H1 (cell line): ENCODE data around the gene SEMA4D. TPM values are rescaled to one million over a fixed set of nuclear protein-coding genes. Genes with fewer than 3 reads are reported as not detected.

Experiments
- CTCF ChIA-PET: fragments of 300-600 bp; sonication (Branson Sonifier 250); formaldehyde crosslinking; loops from one replicate; lab custom pipeline; 2021; ENCODE audit not compliant: partially characterized antibody; lab: Charles Lee
- POLR2A ChIA-PET: fragments of 300-600 bp; sonication (Branson Sonifier 250); formaldehyde crosslinking; loops from one replicate; lab custom pipeline; 2021; ENCODE audit warnings: inconsistent platforms; ENCODE audit not compliant: partially characterized antibody; lab: Charles Lee
- DNase-seq, 2 experiments: peaks; one replicate each; pipeline versions ENCODE4 v3.0.0 to v3.0.0-alpha.2; 2010 to 2022; ENCODE audit warnings: low spot score in 2 of 2, low read depth in 1 of 2, mixed read lengths in 1 of 2
- FAIRE-seq: peaks from 2 replicates; lab custom pipeline; 2011; peaks lifted over from hg19 to GRCh38; lab: Jason Lieb, UNC
- H2AFZ ChIP-seq: 2 replicates; pipeline ENCODE4 v1.8.1; 2012; ENCODE audit warnings: low read length, inconsistent platforms
- H2AK5ac ChIP-seq: 2 replicates; pipeline ENCODE4 v1.6.1; 2013; ENCODE audit warnings: low read depth, low read length
- H2BK120ac ChIP-seq: replicated peaks from 2 replicates; pipeline ENCODE3; 2013; ENCODE audit warnings: low read depth, low read length, inconsistent platforms
- H2BK12ac ChIP-seq: 2 replicates; pipeline ENCODE4 v1.6.1; 2013; ENCODE audit warnings: low read depth, low read length
- H2BK15ac ChIP-seq: 2 replicates; pipeline ENCODE4 v1.6.1; 2013; ENCODE audit warnings: low read length
- H2BK20ac ChIP-seq: 2 replicates; pipeline ENCODE4 v1.6.1; 2013; ENCODE audit warnings: low read length
- H2BK5ac ChIP-seq: 2 replicates; pipeline ENCODE4 v1.6.1; 2013; ENCODE audit warnings: low read depth, low read length
- H3K14ac ChIP-seq: 2 replicates; pipeline ENCODE4 v1.6.1; 2013; ENCODE audit warnings: inconsistent platforms; ENCODE audit not compliant: insufficient read length
- H3K18ac ChIP-seq: 2 replicates; pipeline ENCODE4 v1.6.1; 2013; ENCODE audit warnings: low read length; ENCODE audit errors: extremely low read depth
- H3K23ac ChIP-seq: 2 replicates; pipeline ENCODE4 v1.6.1; 2013; ENCODE audit warnings: inconsistent platforms; ENCODE audit not compliant: insufficient read length
- H3K23me2 ChIP-seq: 2 replicates; pipeline ENCODE4 v1.6.1; 2013; ENCODE audit warnings: low read depth, low read length
- H3K27ac ChIP-seq: 2 replicates; pipeline ENCODE4 v1.6.1; 2011; ENCODE audit warnings: low read depth, low read length, inconsistent platforms
- H3K27me3 ChIP-seq, 4 experiments: replicated peaks in 1 of 4; 1 replicate in 1 of 4; 2 replicates in 3 of 4; pipeline versions ENCODE4 v1.6.1 to v1.8.1; 2011 to 2013; ENCODE audit warnings: low read length in 3 of 4, mild to moderate bottlenecking in 3 of 4, inconsistent platforms in 2 of 4, mixed read lengths in 2 of 4, moderate library complexity in 1 of 4; ENCODE audit not compliant: control insufficient read depth in 3 of 4, insufficient read depth in 3 of 4; ENCODE audit errors: extremely low read depth in 1 of 4
- H3K36me3 ChIP-seq, 4 experiments: 2 replicates each; pipeline versions ENCODE4 v1.6.1 to v1.8.1; 2011 to 2013; ENCODE audit warnings: mild to moderate bottlenecking in 4 of 4, low read length in 3 of 4, moderate library complexity in 2 of 4, control low read depth in 1 of 4, inconsistent platforms in 1 of 4; ENCODE audit not compliant: insufficient read depth in 4 of 4, control insufficient read depth in 2 of 4
- H3K4ac ChIP-seq: replicated peaks from 2 replicates; pipeline ENCODE3; 2013; ENCODE audit warnings: low read length, low read depth, mixed read lengths, inconsistent platforms; ENCODE audit not compliant: insufficient read length
- H3K4me1 ChIP-seq, 4 experiments: replicated peaks in 1 of 4; 1 replicate in 1 of 4; 2 replicates in 3 of 4; pipeline versions ENCODE4 v1.6.1 to v1.8.1; 2011 to 2013; ENCODE audit warnings: low read length in 3 of 4, inconsistent platforms in 2 of 4, mixed read lengths in 1 of 4; ENCODE audit not compliant: insufficient read depth in 4 of 4, control insufficient read depth in 3 of 4
- H3K4me2 ChIP-seq, 2 experiments: 2 replicates each; pipeline versions ENCODE4 v1.6.1 to v1.8.1; 2011 to 2013; ENCODE audit warnings: low read depth in 2 of 2, low read length in 2 of 2, control low read depth in 1 of 2, inconsistent platforms in 1 of 2, mild to moderate bottlenecking in 1 of 2; ENCODE audit not compliant: insufficient read depth in 1 of 2
- H3K4me3 ChIP-seq, 4 experiments: fragments of 200-600, 300-600 bp in 1 of 4; sonication (generic), shearing (Covaris generic), sonication (Bioruptor Twin) in 1 of 4; 2 replicates each; pipeline versions ENCODE4 v1.5.1 to v1.8.1; 2011 to 2016; ENCODE audit warnings: low read length in 4 of 4, low read depth in 3 of 4, control low read depth in 2 of 4, inconsistent platforms in 2 of 4, mild to moderate bottlenecking in 2 of 4, mixed read lengths in 1 of 4, moderate library complexity in 1 of 4; ENCODE audit not compliant: insufficient read depth in 2 of 4; ENCODE audit errors: extremely low read depth in 1 of 4
- H3K56ac ChIP-seq: replicated peaks from 2 replicates; pipeline ENCODE3; 2013; ENCODE audit warnings: low read depth, mild to moderate bottlenecking, mixed read lengths, low read length, inconsistent platforms; ENCODE audit not compliant: insufficient read length
- H3K79me1 ChIP-seq: 2 replicates; pipeline ENCODE4 v1.6.1; 2013; ENCODE audit warnings: low read depth, low read length, control low read depth
- H3K79me2 ChIP-seq, 2 experiments: 2 replicates each; pipeline versions ENCODE4 v1.6.1 to v1.8.1; 2012 to 2013; ENCODE audit warnings: low read length in 2 of 2, mild to moderate bottlenecking in 2 of 2, inconsistent platforms in 1 of 2; ENCODE audit not compliant: insufficient read depth in 2 of 2, control insufficient read depth in 1 of 2
- H3K9ac ChIP-seq, 4 experiments: replicated peaks in 1 of 4; 1 replicate in 1 of 4; 2 replicates in 3 of 4; pipeline versions ENCODE4 v1.6.1 to v1.8.1; 2011 to 2013; ENCODE audit warnings: low read depth in 3 of 4, low read length in 3 of 4, control low read depth in 2 of 4, mild to moderate bottlenecking in 2 of 4, moderate library complexity in 2 of 4, inconsistent platforms in 1 of 4; ENCODE audit errors: extremely low read depth in 1 of 4
- H3K9me3 ChIP-seq, 2 experiments: 2 replicates each; pipeline versions ENCODE4 v1.6.1 to v1.8.1; 2012 to 2013; ENCODE audit warnings: mild to moderate bottlenecking in 2 of 2, moderate library complexity in 2 of 2, control low read depth in 1 of 2, inconsistent platforms in 1 of 2, low read depth in 1 of 2, low read length in 1 of 2, mixed read lengths in 1 of 2; ENCODE audit not compliant: insufficient read depth in 2 of 2
- H4K20me1 ChIP-seq, 2 experiments: replicated peaks in 1 of 2; 2 replicates each; pipeline versions ENCODE3 to v1.8.1; 2011 to 2013; ENCODE audit warnings: inconsistent platforms in 2 of 2, low read length in 2 of 2, mild to moderate bottlenecking in 1 of 2; ENCODE audit not compliant: insufficient read depth in 2 of 2, control insufficient read depth in 1 of 2
- H4K5ac ChIP-seq: 2 replicates; pipeline ENCODE4 v1.6.1; 2013; ENCODE audit warnings: low read length, low read depth, mixed read lengths, inconsistent platforms; ENCODE audit not compliant: insufficient read length
- H4K8ac ChIP-seq: 2 replicates; pipeline ENCODE4 v1.8.0; 2013; ENCODE audit warnings: mild to moderate bottlenecking, moderate library complexity, low read length, inconsistent platforms; ENCODE audit not compliant: insufficient read depth; ENCODE audit errors: extremely low read depth
- H4K91ac ChIP-seq: replicated peaks from 2 replicates; pipeline ENCODE3; 2013; ENCODE audit warnings: low read length, mixed read lengths, inconsistent platforms; ENCODE audit not compliant: insufficient read length
- ASH2L ChIP-seq: fragments of 200-600, 300-600 bp; sonication (generic); IDR thresholded peaks from one replicate; pipeline ENCODE4 v1.7.1; 2017; ENCODE audit warnings: low read length
- BCL11A ChIP-seq, 2 experiments: IDR thresholded peaks; one replicate each; pipeline ENCODE4 v1.6.1; 2011; ENCODE audit warnings: low read depth in 2 of 2, low read length in 2 of 2, mild to moderate bottlenecking in 2 of 2
- KDM4A ChIP-seq: IDR thresholded peaks from one replicate; pipeline ENCODE4 v1.7.1; 2012; ENCODE audit warnings: low read depth, mild to moderate bottlenecking, moderate library complexity, low read length, inconsistent platforms; ENCODE audit not compliant: severe bottlenecking
- NANOG ChIP-seq: IDR thresholded peaks from 2 replicates; pipeline ENCODE4 v1.6.1; 2011; ENCODE audit warnings: low read length, low read depth, mild to moderate bottlenecking, inconsistent platforms; ENCODE audit not compliant: insufficient read depth, poor library complexity, severe bottlenecking
- NRF1 ChIP-seq: IDR thresholded peaks from 2 replicates; pipeline ENCODE4 v1.6.1; 2011; ENCODE audit warnings: mild to moderate bottlenecking, low read depth, low read length, improper control_type of control experiment
- RXRA ChIP-seq: IDR thresholded peaks from 2 replicates; pipeline ENCODE4 v1.6.1; 2011; ENCODE audit warnings: low read depth, mild to moderate bottlenecking, low read length, moderate library complexity; ENCODE audit not compliant: insufficient read depth
- SAP30 ChIP-seq: fragments of 300-600 bp; sonication (generic); IDR thresholded peaks from 2 replicates; pipeline ENCODE4 v1.7.1; 2012; ENCODE audit warnings: low read length, moderate library complexity, mild to moderate bottlenecking, inconsistent platforms; ENCODE audit not compliant: insufficient read depth, insufficient replicate concordance
- WGBS, 2 experiments: shearing (Covaris generic) in 1 of 2; methylation state at CpG; one replicate each; pipeline versions ENCODE4 v1.1.6 to v1.1.7; 2013 to 2015; ENCODE audit warnings: low lambda C conversion rate in 2 of 2, mixed read lengths in 2 of 2, inconsistent platforms in 1 of 2, low coverage in 1 of 2, missing lambda C conversion rate in 1 of 2; ENCODE audit not compliant: insufficient replicate concordance in 2 of 2, insufficient coverage in 1 of 2, insufficient read length in 1 of 2; ENCODE audit errors: extremely low coverage in 1 of 2, missing lambda C conversion rate in 1 of 2; 5-methylcytosine and 5-hydroxymethylcytosine counted together
- polyA plus RNA-seq, 7 experiments: library from polyadenylated mRNA; depleted of rRNA in 3 of 7; stranded (reverse) in 5 of 7; unstranded in 2 of 7; fragments of >200 nt in 5 of 7; fragments of 200-250 nt in 2 of 7; gene quantifications; 1 replicate in 5 of 7; 2 replicates in 1 of 7; 4 replicates in 1 of 7; pipeline versions ENCODE4 v1.2.1 to v1.2.3, GENCODE V29; 2011 to 2013; ENCODE audit warnings: missing spikeins in 2 of 7, mixed read lengths in 2 of 7
- total RNA-seq: library from RNA; stranded (reverse); fragmentation: NEBNext Ultra II Directional; extraction: Animal tissue kit (Norgen Biotek cat#: 25700); gene quantifications from 2 replicates; pipeline ENCODE4 v1.2.1, GENCODE V29; 2021

Gene SEMA4D
- total and polyA plus RNA-seq, 2 of the 8 experiments (the other 6 are each of a cell fraction or from before 2014, with no cell fraction given) = 21.0 to 70.4 TPM

DNA sequence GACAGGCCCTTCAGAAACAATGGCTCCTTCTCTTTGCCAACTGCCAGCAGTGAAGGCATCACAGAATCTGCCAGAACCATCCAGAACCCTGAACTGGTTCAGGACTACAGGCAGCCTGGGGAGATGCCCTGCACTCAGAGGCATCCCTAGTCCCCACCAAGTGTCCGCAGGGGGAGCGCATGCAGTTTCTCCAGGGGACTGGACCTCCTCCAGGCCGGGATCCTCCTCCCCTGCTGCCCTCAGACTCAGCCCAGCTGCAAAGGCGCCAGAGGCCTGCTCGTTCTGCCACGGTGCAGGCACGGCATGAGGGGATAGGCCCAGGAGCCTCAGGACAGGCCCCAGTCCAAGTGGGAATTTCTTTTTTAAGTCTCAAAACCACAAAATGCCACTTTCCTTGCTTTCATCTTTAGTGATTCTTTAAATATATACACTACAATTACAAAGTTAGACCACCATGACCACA, 72.0 kb downstream of the SEMA4D start:
- H3K79me2 ChIP-seq = peaks cover 0 to 76% of the 10 kb centered on the region in 2 experiments; a peak in 2 of 4 replicates
- no peak overlapping the region; a peak in 1 of 7 replicates for H3K9ac ChIP-seq
- H3K27me3 ChIP-seq = no peaks in the 10 kb centered on the region
- DNase-seq = no peak
- no peak overlapping the region for H3K4me3 ChIP-seq
- no peak overlapping the region for H2AK5ac ChIP-seq
- H3K27ac ChIP-seq = peak overlapping the region; percentile 38; the same call in 1 of the 2 replicates
- H3K79me1 ChIP-seq = peaks cover 21% of the 10 kb centered on the region; the same call in 1 of the 2 replicates
- H3K56ac ChIP-seq = no peak overlapping the region
- TF ChIP-seq SAP30 = no peak
- TF ChIP-seq ASH2L = no peak
- no peak for TF ChIP-seq NRF1
- TF ChIP-seq RXRA = no peak
- no peak for TF ChIP-seq KDM4A
- TF ChIP-seq NANOG = no peak
- no peak for TF ChIP-seq BCL11A (IDR thresholded peaks at IDR 0.05; ENCODE audit: low read depth in 2 of 2, low read length in 2 of 2)
- TF ChIP-seq, all 59 proteins: peak for 0
- 95% methylated on average over 7 of the region's 7 CpGs; no CpG with 5 or more reads in 1 of the 2 experiments for WGBS, 2 experiments
- Histone ChIP-seq H2BK120ac (no peak overlapping the region), H3K23me2 (no peaks in the 10 kb centered on the region; the same call in 1 of the 2 replicates), H3K9me3 (peaks cover 0 to 4% of the 10 kb centered on the region in 2 experiments; a peak in 1 of 4 replicates), H3K4me2 (no peak overlapping the region), H4K91ac (no peak overlapping the region), H3K18ac (no peak overlapping the region), H2BK20ac (no peak overlapping the region), H2AFZ (no peak overlapping the region), H4K20me1 (peaks cover 2 to 9% of the 10 kb centered on the region in 2 experiments), H2BK15ac (no peak overlapping the region), H2BK5ac (peak overlapping the region; percentile 24; the same call in 1 of the 2 replicates), H3K14ac (no peak overlapping the region), H4K8ac (no peak overlapping the region), H3K4ac (no peak overlapping the region), H3K4me1 (peaks cover 4 to 15% (median 11%) of the 10 kb centered on the region in 4 experiments), H3K36me3 (no peaks in the 10 kb centered on the region), H2BK12ac (no peak overlapping the region), H4K5ac (no peak overlapping the region), H3K23ac (no peak overlapping the region)
- no peak for FAIRE-seq
- POLR2A ChIA-PET = interaction anchor here (1.1 to 1.2 kb wide), 2 partner anchors 9 to 112 kb away, joined by 3 to 4 read pairs; no protein-coding TSS in a partner anchor
- CTCF ChIA-PET = interaction anchor here (0.7 to 8.9 kb wide), 9 partner anchors 9 to 167 kb away, joined by 3 to 147 read pairs (median 3); no protein-coding TSS in a partner anchor
